ENCODE data around the gene EMILIN3.

Gene EMILIN3

DNA sequence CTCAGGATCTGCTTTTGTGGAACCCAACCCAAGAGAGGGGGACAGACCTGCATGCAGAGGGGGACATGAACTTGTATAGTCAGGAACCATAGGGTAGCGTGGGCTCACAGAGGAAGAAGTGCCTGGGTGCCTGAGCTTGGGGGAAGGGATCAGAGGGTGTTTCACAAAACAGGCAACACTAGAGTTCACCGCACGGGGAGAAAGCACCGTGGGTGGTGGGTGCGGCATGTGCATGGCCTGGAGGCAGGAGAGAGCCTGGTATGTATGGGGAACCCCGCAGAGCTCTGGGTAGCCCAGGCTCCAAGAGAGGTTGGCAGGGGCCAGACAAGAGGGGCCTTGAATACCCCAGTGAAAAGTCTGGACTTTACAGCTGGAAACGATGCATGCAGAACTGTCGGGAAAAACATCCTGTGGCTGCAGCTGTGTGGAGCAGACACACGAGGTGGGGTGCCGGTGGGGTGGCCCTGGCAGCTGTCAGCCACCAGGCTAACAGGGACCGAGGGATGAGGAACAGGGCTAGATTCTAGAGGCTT, 6.7 kb upstream of the EMILIN3 start:
- TF ChIP-seq, protein P1, sequence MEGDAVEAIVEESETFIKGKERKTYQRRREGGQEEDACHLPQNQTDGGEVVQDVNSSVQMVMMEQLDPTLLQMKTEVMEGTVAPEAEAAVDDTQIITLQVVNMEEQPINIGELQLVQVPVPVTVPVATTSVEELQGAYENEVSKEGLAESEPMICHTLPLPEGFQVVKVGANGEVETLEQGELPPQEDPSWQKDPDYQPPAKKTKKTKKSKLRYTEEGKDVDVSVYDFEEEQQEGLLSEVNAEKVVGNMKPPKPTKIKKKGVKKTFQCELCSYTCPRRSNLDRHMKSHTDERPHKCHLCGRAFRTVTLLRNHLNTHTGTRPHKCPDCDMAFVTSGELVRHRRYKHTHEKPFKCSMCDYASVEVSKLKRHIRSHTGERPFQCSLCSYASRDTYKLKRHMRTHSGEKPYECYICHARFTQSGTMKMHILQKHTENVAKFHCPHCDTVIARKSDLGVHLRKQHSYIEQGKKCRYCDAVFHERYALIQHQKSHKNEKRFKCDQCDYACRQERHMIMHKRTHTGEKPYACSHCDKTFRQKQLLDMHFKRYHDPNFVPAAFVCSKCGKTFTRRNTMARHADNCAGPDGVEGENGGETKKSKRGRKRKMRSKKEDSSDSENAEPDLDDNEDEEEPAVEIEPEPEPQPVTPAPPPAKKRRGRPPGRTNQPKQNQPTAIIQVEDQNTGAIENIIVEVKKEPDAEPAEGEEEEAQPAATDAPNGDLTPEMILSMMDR (IDR thresholded peaks at IDR 0.05; ENCODE audit: low read depth, low read length, missing control alignments): no peak
- in situ Hi-C loops (cut with HindIII; ENCODE audit: low sequenced_read_pairs): no loop called here
- no peak overlapping the region for H3K4me3 ChIP-seq (ENCODE audit: low read depth, low read length)
- DNase-seq (ENCODE audit: low read depth): no peak

DNA sequence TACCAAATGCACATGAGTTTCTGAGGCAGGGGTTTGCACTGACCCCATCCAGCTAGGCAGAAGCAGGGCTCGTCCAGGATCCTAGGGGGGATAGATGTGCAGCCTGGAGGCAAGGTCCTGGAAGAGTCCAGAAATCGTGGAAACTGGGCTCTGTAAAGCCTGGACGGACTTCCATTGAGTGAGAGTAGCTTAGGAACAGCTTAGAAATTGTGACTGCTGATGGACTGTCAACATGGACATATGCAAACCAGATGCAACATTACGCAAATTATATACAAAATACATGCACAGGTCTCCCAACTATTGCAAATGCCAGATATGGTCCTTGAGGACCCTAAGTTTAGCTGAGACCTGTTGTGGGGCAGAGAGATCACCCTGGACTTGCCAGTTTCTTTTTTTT, 4.8 kb upstream of the EMILIN3 start:
- in situ Hi-C loops (cut with HindIII; ENCODE audit: low sequenced_read_pairs): no loop called here
- DNase-seq (ENCODE audit: low read depth): no peak
- no peak overlapping the region for H3K4me3 ChIP-seq (ENCODE audit: low read depth, low read length)
- TF ChIP-seq, protein P1 (IDR thresholded peaks at IDR 0.05; ENCODE audit: low read depth, low read length, missing control alignments): no peak

DNA sequence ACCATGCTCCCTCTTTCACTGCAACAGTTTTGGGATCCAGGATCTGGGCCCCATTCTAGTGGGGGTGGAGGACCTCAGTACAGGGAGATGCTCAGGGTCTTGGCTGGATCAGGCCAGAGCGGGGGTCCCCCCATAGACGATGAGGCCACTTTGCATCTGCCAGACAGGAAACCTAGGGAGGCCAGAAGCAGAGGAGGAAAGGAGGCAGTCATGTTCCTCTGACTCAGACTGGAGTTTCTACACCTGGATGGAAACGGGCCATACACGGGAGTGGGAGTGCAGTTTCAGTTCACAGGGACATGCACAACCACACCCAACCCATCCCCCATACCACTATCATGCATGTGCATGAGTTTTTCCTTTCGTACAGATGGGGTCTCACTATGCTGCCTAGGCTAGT, 3.6 kb upstream of the EMILIN3 start:
- DNase-seq (ENCODE audit: low read depth): no peak
- in situ Hi-C loops (cut with HindIII; ENCODE audit: low sequenced_read_pairs): no loop called here

DNA sequence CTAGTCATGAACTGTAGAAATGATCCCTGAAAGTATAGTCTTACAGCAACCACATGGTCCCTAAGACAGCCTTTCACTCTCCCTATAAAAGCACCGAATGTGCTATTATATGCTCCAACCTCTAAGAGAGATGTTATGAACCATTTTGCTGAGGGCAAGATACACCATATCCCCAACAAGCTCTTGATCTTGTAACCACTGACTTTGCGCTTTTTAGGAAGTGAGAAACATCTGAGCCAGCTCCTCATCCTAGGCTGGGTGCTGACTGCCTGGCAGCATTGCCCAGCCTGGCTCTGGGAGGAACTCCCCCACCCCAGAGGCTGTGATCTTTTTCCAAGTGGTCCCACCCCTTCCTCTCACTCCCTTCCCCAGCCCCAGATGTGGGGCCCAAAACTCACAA, 3.1 kb upstream of the EMILIN3 start:
- H3K4me3 ChIP-seq (ENCODE audit: low read depth, low read length): no peak overlapping the region
- in situ Hi-C loops (cut with HindIII; ENCODE audit: low sequenced_read_pairs): no loop called here
- no peak for DNase-seq (ENCODE audit: low read depth)
- TF ChIP-seq, protein P1 (IDR thresholded peaks at IDR 0.05; ENCODE audit: low read depth, low read length, missing control alignments): no peak

More for the DNA sequence above, 3.6 kb upstream of the EMILIN3 start:
- TF ChIP-seq, protein P1 (IDR thresholded peaks at IDR 0.05; ENCODE audit: low read depth, low read length, missing control alignments): no peak
- H3K4me3 ChIP-seq (ENCODE audit: low read depth, low read length): no peak overlapping the region

DNA sequence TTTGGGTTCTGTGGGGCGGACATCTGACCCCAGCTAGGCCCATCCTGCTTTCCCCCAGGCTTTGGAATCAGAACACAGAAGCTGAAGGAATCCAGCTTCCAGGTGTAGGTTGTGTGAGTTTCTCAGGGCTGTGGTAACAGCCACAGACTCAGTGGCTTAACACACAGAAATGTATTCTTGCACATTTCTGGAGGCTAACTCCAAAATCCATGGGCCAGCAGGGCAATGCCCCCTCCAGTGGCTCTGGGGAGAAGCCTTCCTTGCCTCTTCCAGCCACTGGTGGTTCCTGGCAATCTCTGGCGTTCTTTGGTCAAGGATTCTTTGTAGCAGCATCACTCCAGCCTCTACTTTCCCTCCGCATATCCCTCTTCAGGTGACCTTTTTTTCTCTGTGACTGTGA, 1.3 kb upstream of the EMILIN3 start:
- TF ChIP-seq, protein P1 (IDR thresholded peaks at IDR 0.05; ENCODE audit: low read depth, low read length, missing control alignments): no peak
- no peak for DNase-seq (ENCODE audit: low read depth)
- no peak overlapping the region for H3K4me3 ChIP-seq (ENCODE audit: low read depth, low read length)
- in situ Hi-C loops (cut with HindIII; ENCODE audit: low sequenced_read_pairs): no loop called here

DNA sequence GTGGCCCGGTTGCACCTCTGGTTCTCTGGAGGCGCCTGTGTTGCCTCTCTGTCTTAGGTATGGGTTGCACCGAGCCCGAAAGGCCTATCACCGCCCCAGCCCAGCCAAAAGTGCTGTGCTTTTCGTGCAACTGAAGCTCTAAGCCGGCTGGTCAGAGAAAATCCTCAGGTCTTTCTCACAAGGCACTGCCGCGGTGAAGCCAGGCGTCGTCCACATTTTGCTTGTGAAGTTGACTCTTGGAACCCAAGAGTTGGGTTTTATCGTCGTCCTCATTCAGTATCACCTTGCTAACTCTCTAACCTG, 726 bp upstream of the EMILIN3 start:
- H3K4me3 ChIP-seq (ENCODE audit: low read depth, low read length): no peak overlapping the region
- DNase-seq (ENCODE audit: low read depth): no peak
- TF ChIP-seq, protein P1 (IDR thresholded peaks at IDR 0.05; ENCODE audit: low read depth, low read length, missing control alignments): no peak
- in situ Hi-C loops (cut with HindIII; ENCODE audit: low sequenced_read_pairs): no loop called here
